Testis (tissue), 2 donors: Measurements from ENCODE around the gene FA2H.

ENCODE experiments used
- CTCF ChIP-seq, 3 experiments: fragments of 450-650 bp in 2 of 3; fragments of 200-600 bp in 1 of 3; sonication (generic) in 1 of 3; IDR thresholded peaks; one replicate each; pipeline ENCODE4 v1.5.1; 2016 to 2019; ENCODE audit warnings: antibody characterized with exemption in 3 of 3, mild to moderate bottlenecking in 2 of 3, moderate library complexity in 1 of 3
- POLR2A ChIP-seq: fragments of 450-650 bp; IDR thresholded peaks from one replicate; pipeline ENCODE4 v1.6.1; 2017; ENCODE audit warnings: antibody characterized with exemption, mild to moderate bottlenecking, moderate library complexity

GRCh38 chr16:74698222-74698621 lies 76.4 kb downstream of the FA2H start:
- no peak for TF ChIP-seq CTCF (IDR thresholded peaks at IDR 0.05)
- no peak for TF ChIP-seq POLR2A
